ENCODE results near the gene KAZN. TPM values are rescaled to one million over a fixed set of nuclear protein-coding genes. Genes with fewer than 3 reads are reported as not detected.

KAZN gene
- total RNA-seq, 1 donor from 2014 or later, result 0.60 TPM

DNA sequence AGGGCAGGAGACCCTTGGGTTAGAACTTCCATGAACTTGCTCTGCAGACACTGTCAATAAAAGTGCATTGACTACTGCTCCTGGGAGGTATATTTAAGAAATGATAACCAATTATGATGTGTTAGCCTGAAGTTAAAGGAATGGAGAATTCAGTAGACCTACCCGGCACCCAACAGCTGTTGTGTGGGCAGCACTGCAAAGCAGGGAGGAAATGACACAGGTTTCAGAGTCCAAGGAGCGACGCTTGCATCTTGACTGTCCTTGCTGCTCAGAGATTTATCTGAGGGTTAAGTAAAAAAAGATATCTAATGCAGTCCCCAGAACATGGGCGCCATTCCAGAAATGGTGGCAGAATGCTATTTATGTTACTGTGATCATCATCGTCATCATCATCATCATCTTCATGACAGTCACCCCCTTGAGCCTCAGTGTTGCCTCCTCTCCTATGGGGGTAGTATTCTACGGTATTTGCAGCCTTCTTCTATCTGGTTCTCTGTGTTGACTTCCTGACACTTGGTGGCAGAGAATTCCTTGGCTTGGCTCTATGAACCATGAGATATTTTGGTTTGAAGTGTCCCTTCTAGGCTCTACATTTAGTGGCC, 225.9 kb downstream of the KAZN start:
- DNase-seq (ENCODE audit: low read depth in 2 of 2), result no peak

- no peak for DNase-seq (ENCODE audit: low read depth in 2 of 2)
These were observed 226.9 kb downstream of the KAZN start for GRCh38 chr1:14825396-14825795.

- DNase-seq (ENCODE audit: low read depth in 2 of 2), result no peak
These were observed 227.7 kb downstream of the KAZN start for GRCh38 chr1:14826172-14826636.

DNA sequence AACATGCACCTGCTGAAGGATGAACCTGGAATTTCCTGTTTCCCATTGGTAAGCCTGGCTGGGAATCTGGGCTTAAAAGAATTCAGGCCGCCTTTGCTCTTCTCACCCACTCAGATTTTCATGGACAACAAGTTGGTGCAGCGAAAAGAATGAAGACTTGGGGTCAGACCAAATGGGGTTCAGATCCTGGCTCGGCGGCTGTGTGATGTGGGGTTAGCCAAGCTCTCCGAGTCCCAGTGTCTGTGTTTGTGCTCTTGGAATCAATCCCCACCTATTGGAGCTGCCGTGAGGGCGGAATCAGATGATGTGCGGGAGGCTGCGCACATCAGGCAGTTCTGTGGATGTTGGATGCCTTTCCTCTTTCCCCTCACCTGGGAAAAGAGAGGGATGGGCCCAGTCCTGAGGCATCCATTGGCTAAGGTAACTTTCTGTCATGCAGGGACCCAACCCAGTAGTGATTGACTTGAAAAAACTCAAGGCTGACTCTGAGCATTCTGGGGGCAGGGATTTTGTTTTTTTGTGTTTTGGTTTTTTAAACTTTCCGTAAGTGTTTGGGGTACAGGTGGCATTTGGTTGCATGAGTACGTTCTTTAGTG, 228.3 kb downstream of the KAZN start:
- no peak for DNase-seq (ENCODE audit: low read depth in 2 of 2)

GRCh38 chr1:14827870-14828269, 229.4 kb downstream of the KAZN start:
- DNase-seq (ENCODE audit: low read depth in 2 of 2), result no peak

- no peak for DNase-seq (ENCODE audit: low read depth in 2 of 2)
These were observed 230.2 kb downstream of the KAZN start for GRCh38 chr1:14828665-14829064.

GRCh38 chr1:14835725-14836124, 237.2 kb downstream of the KAZN start:
- no peak for DNase-seq (ENCODE audit: low read depth in 2 of 2)

DNA sequence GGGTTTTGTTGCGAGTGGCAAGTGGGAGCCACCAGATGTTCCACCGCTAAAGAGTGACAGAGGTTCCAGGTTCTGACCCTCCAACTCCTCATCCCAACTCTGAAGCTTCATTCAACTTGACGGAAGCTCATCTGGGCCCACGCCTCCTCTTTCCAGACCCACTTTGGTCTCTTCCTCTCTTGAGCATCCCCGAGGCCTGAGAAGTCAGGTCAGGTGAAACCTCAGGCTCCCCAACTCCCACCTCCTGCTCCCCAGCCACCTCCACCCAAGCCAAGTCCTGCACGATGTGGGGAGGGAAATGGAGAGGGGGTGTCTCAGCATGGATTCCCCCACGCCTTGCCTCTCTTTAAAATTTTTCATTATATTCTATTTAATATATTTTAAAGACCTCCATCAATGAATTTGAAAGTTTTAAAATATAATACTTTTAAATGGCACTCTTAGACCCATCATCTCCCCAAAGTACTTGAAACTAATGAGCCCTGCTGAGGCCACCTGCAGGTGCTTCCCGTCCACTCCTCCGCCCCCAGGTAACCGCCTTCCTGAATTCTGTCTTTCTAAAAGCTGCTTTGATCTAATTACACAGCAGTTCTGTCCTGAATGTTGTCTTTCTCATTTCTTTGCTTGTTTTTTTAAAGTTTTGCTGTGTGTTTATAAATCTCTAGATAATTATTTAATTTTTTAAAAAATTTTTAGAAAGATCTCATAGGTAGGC, 238.1 kb downstream of the KAZN start:
- DNase-seq (ENCODE audit: low read depth in 2 of 2), result no peak

- DNase-seq (ENCODE audit: low read depth in 2 of 2), result no peak
These were observed 241.9 kb downstream of the KAZN start for GRCh38 chr1:14840374-14840773.

- no peak for DNase-seq (ENCODE audit: low read depth in 2 of 2)
These were observed 243.0 kb downstream of the KAZN start for GRCh38 chr1:14841456-14841855.

DNA sequence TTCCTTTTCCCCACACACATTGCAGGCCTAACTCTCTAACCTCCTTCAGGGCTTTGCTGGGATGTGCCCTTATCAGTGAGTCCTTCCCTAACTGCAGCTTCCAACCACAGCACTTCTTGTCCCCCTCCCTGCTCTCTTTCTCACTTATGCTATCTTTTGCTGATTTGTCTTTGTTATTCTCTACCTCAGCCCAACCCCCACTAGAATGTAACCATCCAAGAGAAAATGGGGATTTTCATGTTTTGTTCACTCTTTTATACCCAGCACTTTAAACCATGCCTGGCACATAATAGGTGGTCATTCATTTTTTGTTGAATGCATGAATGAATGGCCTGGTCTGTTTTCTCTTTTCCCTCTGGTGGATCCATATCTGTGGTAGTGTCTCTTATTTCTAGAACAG, 243.5 kb downstream of the KAZN start:
- DNase-seq (ENCODE audit: low read depth in 2 of 2), result no peak

DNA sequence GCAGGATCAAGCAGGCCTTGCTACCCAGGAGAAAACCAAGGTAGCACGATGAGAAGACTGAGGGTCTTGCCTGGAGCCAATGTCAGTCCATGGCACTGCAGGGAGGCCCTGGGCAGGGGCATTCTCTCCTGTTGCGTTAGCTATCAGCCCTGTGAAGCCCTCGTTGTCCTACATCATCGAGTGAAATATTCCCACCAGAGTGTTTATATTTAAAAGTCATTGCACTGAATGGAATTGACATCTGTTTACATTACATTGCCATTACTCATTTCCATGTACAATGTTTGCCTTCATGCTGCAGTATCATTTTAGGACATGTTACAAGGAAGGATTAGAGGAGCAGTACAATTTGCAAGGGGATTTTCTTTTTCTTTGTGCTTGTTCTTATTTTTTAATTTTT, 243.9 kb downstream of the KAZN start:
- DNase-seq (ENCODE audit: low read depth in 2 of 2), result peak in 1 of 2 donors; percentile 43

- peak in 1 of 2 donors; percentile 41 for DNase-seq (ENCODE audit: low read depth in 2 of 2)
These were observed 244.4 kb downstream of the KAZN start for GRCh38 chr1:14842891-14843290.

- DNase-seq (ENCODE audit: low read depth in 2 of 2), result no peak
These were observed 245.0 kb downstream of the KAZN start for GRCh38 chr1:14843525-14843924.

DNA sequence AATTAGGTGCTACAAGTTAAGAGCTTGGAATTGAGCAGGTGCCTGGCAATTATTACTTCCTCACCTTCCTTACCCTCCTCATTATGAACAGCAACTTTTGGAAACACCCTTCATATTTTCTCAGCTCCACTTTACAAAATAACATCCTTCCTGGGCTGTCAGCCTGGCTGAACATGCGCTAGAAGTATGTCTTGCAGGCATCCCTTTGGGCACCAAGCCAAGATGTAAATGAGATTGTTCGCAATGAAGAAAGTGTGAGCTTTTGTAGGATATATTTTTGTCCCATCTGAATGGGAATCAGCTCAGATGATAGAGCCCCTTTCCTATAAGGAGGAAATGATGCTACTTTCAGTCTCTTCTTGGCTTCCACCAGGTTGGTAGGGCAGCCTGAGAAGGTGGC, 245.9 kb downstream of the KAZN start:
- peak in 1 of 2 donors; percentile 4 for DNase-seq (ENCODE audit: low read depth in 2 of 2)

DNA sequence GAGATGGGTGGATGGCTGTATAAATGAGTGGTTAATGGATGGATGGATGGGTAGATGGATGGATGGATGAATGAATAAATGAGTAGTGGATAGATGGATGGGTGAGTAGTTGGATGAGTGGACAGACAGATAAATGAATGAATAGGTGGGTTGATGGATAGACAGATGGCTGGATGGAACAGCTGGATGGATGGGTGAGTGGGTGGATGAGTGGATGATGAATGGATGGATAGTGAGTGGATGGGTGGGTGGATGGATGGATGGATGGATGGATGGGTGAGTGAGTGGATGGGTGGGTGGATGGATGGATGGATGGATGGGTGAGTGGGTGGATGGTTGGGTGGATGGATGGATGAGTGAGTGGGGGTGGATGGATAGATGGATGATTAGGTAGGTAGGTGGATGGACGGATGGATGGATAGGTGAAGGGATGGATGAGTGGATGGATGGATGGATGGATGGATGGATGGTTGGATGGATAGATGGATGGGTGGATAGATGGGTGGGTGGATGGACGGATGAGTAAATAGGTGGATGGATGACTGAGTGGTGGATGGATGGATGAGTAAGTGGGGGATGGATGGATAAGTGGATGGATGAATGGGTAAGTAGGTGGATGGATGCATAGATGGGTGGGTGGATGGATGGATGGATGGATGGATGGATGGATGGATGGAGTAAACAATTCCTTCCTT, 246.6 kb downstream of the KAZN start:
- DNase-seq (ENCODE audit: low read depth in 2 of 2), result no peak

DNA sequence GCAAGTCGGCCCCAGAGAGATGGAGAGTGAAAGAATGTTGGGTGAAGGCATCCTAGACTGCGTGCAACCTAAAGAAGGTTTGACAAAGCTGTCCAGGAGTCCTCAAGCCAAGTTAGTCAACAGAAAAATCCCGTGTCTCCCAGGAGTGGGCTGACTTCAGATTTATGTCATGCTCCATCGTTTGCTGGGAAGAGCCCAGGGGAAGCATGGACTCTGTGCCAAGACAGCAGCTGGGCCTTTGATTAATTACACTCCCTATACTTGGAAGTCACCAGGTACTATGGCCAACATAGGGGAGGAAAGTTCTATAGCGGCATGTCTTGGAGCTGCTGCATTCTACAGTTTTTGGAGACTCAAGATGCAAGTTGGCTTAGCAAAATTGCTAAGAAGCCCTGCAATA, 247.4 kb downstream of the KAZN start:
- DNase-seq (ENCODE audit: low read depth in 2 of 2), result no peak

DNA sequence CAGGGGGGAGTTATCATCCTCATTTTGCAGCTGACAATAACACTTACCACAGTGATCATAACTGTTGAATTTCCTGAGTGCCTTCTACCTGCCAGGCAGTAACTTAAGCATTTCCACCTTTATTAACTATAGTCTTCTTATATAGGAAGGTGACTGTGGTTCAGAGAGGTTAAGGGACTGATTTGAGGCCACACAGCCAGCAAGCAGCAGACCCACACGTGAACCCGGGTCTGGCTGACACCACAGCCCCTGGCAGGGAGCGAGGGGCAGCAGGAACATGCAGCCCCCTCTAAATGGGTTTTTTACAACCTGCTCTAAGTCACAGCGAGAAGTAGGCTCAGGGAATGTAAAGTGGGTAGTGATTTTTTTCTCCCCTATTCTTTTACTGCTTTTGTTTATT, 248.2 kb downstream of the KAZN start:
- DNase-seq (ENCODE audit: low read depth in 2 of 2), result no peak

- no peak for DNase-seq (ENCODE audit: low read depth in 2 of 2)
These were observed 249.7 kb downstream of the KAZN start for GRCh38 chr1:14848203-14848602.

- no peak for DNase-seq (ENCODE audit: low read depth in 2 of 2)
These were observed 250.1 kb downstream of the KAZN start for GRCh38 chr1:14848625-14849024.

DNA sequence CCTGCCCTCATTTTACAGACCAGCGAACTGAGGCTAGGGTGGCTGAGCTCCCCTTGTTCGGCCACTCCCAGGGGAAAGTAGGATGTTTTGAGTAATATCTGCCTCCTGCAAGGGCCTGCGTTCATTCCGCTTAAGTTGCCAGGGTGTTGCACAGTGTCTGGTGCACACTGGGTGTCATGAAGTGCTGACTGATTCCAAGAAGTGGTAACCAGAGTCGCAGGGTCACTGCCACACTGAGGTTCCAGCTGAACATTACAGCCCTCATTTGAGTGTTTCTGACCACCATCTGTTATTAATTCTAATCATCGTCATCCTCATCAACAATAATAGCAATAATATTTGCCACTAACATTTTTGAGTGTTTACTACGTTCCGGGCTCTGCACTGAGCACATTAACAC, 250.6 kb downstream of the KAZN start:
- no peak for DNase-seq (ENCODE audit: low read depth in 2 of 2)

- no peak for DNase-seq (ENCODE audit: low read depth in 2 of 2)
These were observed 252.1 kb downstream of the KAZN start for GRCh38 chr1:14850563-14850962.
